ENCODE data around the gene BCOR. TPM values are rescaled to one million over a fixed set of nuclear protein-coding genes. Genes with fewer than 3 reads are reported as not detected.
A peak's percentile ranks its signal among the peaks of the same experiment; 100 is the strongest.

Gene BCOR
- total RNA-seq, 3 donors from 2014 or later, result 11.7 to 28.1 (median 27.9) TPM

DNA sequence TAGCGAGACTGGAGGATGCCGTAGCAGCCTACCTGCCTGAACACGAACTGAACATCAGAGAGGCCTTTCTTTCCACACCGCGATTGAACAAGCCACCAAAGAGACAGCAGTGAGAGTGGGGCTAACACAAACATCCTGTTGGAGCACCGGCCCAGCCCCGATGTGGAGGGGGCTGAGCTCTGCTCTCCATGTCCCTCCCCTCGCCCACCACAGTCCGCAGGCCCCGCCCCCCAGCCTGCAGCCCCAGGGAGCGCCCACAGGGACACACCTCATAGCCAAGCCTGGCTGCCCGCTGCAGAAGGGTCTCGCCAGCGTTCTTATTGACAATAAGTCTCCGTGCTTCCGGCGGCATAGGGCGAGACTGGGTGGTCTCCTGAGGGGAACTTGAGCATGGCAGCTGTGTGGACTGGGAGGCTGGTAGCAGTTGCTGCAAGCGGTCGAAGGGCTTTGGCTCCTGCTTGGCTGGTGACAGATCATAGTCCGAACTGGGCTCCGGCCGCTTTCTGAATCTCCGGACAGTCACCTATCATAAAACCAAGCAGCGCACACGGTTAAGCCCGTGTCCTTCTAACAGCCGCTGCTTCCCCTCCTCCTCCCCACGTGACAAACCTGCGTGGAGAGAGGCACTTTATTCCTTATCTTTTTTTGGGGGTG, 35.8 kb downstream of the BCOR start:
- no peak overlapping the region for H3K4me3 ChIP-seq
- intact Hi-C loops (cut with DNase I; ENCODE audit: low total_unique reads), result no loop called here
- no peaks in the 10 kb centered on the region for H3K36me3 ChIP-seq
- H3K4me1 ChIP-seq, result no peaks in the 10 kb centered on the region
- H3K27me3 ChIP-seq, result peaks cover 0 to 17% of the 10 kb centered on the region in 2 donors
- H3K27ac ChIP-seq, result peak overlapping the region in 1 of 2 donors; percentile 0
- no peaks in the 10 kb centered on the region for H3K9me3 ChIP-seq
- TF ChIP-seq, protein P1, sequence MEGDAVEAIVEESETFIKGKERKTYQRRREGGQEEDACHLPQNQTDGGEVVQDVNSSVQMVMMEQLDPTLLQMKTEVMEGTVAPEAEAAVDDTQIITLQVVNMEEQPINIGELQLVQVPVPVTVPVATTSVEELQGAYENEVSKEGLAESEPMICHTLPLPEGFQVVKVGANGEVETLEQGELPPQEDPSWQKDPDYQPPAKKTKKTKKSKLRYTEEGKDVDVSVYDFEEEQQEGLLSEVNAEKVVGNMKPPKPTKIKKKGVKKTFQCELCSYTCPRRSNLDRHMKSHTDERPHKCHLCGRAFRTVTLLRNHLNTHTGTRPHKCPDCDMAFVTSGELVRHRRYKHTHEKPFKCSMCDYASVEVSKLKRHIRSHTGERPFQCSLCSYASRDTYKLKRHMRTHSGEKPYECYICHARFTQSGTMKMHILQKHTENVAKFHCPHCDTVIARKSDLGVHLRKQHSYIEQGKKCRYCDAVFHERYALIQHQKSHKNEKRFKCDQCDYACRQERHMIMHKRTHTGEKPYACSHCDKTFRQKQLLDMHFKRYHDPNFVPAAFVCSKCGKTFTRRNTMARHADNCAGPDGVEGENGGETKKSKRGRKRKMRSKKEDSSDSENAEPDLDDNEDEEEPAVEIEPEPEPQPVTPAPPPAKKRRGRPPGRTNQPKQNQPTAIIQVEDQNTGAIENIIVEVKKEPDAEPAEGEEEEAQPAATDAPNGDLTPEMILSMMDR (IDR thresholded peaks at IDR 0.05), result no peak
- TF ChIP-seq POLR2AphosphoS5 (IDR thresholded peaks at IDR 0.05) (no peak), POLR2A (IDR thresholded peaks at IDR 0.05) (no peak)
- no peak for DNase-seq (ENCODE audit: low spot score in 2 of 2)

- intact Hi-C loops (cut with DNase I; ENCODE audit: low total_unique reads), result no loop called here
- TF ChIP-seq POLR2AphosphoS5 (IDR thresholded peaks at IDR 0.05), result no peak
- TF ChIP-seq, protein P1 (IDR thresholded peaks at IDR 0.05), result no peak
- TF ChIP-seq POLR2A (IDR thresholded peaks at IDR 0.05), result no peak
- Histone ChIP-seq H3K27ac (no peak overlapping the region), H3K36me3 (no peaks in the 10 kb centered on the region), H3K9me3 (no peaks in the 10 kb centered on the region), H3K4me3 (no peak overlapping the region), H3K27me3 (peaks cover 0 to 16% of the 10 kb centered on the region in 2 donors), H3K4me1 (no peaks in the 10 kb centered on the region)
- DNase-seq (ENCODE audit: low spot score in 2 of 2), result no peak
Measured at GRCh38 chrX:40061005-40061404, 36.8 kb downstream of the BCOR start.

GRCh38 chrX:40060356-40060845, 37.4 kb downstream of the BCOR start:
- intact Hi-C loops (cut with DNase I; ENCODE audit: low total_unique reads), result no loop called here
- no peak for DNase-seq (ENCODE audit: low spot score in 2 of 2)
- Histone ChIP-seq H3K36me3 (no peaks in the 10 kb centered on the region), H3K4me3 (no peak overlapping the region), H3K4me1 (no peaks in the 10 kb centered on the region), H3K9me3 (no peaks in the 10 kb centered on the region), H3K27ac (no peak overlapping the region), H3K27me3 (peaks cover 0 to 16% of the 10 kb centered on the region in 2 donors)
- TF ChIP-seq POLR2A (IDR thresholded peaks at IDR 0.05) (no peak), POLR2AphosphoS5 (IDR thresholded peaks at IDR 0.05) (no peak)
- TF ChIP-seq, protein P1 (IDR thresholded peaks at IDR 0.05), result no peak

- H3K27ac ChIP-seq, result no peak overlapping the region
- intact Hi-C loops (cut with DNase I; ENCODE audit: low total_unique reads), result no loop called here
- peaks cover 0 to under 1% of the 10 kb centered on the region in 2 donors for H3K9me3 ChIP-seq
- no peaks in the 10 kb centered on the region for H3K4me1 ChIP-seq
- no peak overlapping the region for H3K4me3 ChIP-seq
- TF ChIP-seq POLR2AphosphoS5 (IDR thresholded peaks at IDR 0.05) (no peak), POLR2A (IDR thresholded peaks at IDR 0.05) (no peak)
- TF ChIP-seq, protein P1 (IDR thresholded peaks at IDR 0.05), result no peak
- DNase-seq (ENCODE audit: low spot score in 2 of 2), result no peak
- peaks cover 0 to 16% of the 10 kb centered on the region in 2 donors for H3K27me3 ChIP-seq
- no peaks in the 10 kb centered on the region for H3K36me3 ChIP-seq
Measured at GRCh38 chrX:40058719-40059118, 39.0 kb downstream of the BCOR start.

DNA sequence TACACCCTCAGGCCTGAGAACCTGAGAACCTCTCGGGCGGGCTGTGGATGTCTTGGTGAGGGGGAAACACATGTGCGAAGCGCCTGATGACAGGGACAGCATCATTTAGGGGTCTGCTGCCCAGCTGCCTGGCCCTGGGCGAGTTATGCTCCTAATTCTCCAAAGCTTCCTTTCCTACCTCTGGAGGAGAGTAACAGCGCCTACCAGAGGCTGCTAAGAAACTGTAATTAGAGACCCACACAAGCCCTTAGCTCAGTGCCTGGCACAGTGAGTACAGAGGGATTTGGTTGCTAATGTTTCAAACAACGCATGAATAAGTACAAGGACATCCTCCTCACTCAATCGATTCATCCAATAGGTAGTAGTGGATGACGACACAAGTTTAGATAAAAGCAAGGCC, 40.4 kb downstream of the BCOR start:
- peaks cover 0 to 13% of the 10 kb centered on the region in 2 donors for H3K27me3 ChIP-seq
- H3K4me3 ChIP-seq, result no peak overlapping the region
- H3K36me3 ChIP-seq, result no peaks in the 10 kb centered on the region
- H3K4me1 ChIP-seq, result no peaks in the 10 kb centered on the region
- intact Hi-C loops (cut with DNase I; ENCODE audit: low total_unique reads), result no loop called here
- DNase-seq (ENCODE audit: low spot score in 2 of 2), result no peak
- no peak overlapping the region for H3K27ac ChIP-seq
- no peak for TF ChIP-seq POLR2A (IDR thresholded peaks at IDR 0.05)
- peaks cover 10 to 11% of the 10 kb centered on the region in 2 donors for H3K9me3 ChIP-seq

Measured in breast epithelium (tissue), 4 donors.